Left ventricle myocardium inferior (tissue), 1 donor: ENCODE data around the gene VTI1A. TPM values are rescaled to one million over a fixed set of nuclear protein-coding genes. Genes with fewer than 3 reads are reported as not detected.

Experiments
- DNase-seq: peaks from one replicate; pipeline ENCODE4 v3.0.0-alpha.2; 2020
- H3K27ac ChIP-seq: fragments of 200-600 bp; replicated peaks from 2 replicates; pipeline ENCODE4 v1.8.0; 2021
- H3K27me3 ChIP-seq: fragments of 200-600 bp; 2 replicates; pipeline ENCODE4 v1.8.0; 2021; ENCODE audit warnings: low read depth
- H3K36me3 ChIP-seq: fragments of 200-600 bp; 2 replicates; pipeline ENCODE4 v1.8.0; 2021
- H3K4me1 ChIP-seq: fragments of 200-600 bp; 2 replicates; pipeline ENCODE4 v1.8.0; 2021
- H3K4me3 ChIP-seq: fragments of 200-600 bp; 2 replicates; pipeline ENCODE4 v1.8.0; 2021; ENCODE audit warnings: mild to moderate bottlenecking, moderate library complexity
- H3K9me3 ChIP-seq: fragments of 200-600 bp; replicated peaks from 2 replicates; pipeline ENCODE4 v1.8.0; 2021
- intact Hi-C: fragments of 100-400 bp; cut with micrococcal nuclease; formaldehyde crosslinking; loops from one replicate; pipeline ENCODE4 v1.11.0; 2022
- total RNA-seq: library from RNA; stranded (reverse); fragmentation: NEBNext Ultra II Directional; extraction: Animal tissue kit (Norgen Biotek cat#: 25700); gene quantifications from one replicate; pipeline ENCODE4 v1.2.1, GENCODE V29; 2021
- TF ChIP-seq, protein P1 (sequence below): fragments of 200-600 bp; IDR thresholded peaks from 2 replicates; pipeline ENCODE4 v1.8.0; 2021; ENCODE audit warnings: antibody characterized with exemption, mild to moderate bottlenecking, borderline replicate concordance
- donor health status: DM: no; HTN: yes; CAD: no; lungs with severe emphysema.

The VTI1A gene
- total RNA-seq, 1 donor from 2014 or later: 20.5 TPM

DNA sequence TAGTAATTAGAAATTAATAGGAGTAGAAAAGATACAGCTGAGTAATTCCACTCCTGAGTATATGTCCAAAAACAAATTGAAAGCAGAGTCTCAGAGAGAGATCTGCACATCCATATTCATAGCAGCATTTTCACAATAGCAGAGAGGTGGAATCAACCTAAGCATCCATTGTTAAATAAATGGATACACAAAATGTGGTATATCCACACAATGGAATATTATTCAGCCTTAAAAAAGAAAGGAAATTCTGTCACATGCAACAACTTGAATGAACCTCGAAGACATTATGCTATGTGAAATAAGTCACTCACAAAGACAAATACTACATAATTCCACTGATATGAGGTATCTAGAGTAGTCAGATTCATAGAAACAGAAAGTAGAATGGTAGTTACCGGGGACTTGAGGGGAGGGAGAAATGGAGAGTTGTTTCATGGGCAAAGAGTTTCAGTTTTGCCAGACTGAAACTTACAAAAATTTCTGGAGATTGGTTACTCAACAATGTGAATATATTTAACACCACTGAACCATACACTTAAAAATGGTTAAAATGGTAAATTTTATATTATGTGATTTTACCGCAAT, 18.4 kb downstream of the VTI1A start:
- TF ChIP-seq, protein P1, sequence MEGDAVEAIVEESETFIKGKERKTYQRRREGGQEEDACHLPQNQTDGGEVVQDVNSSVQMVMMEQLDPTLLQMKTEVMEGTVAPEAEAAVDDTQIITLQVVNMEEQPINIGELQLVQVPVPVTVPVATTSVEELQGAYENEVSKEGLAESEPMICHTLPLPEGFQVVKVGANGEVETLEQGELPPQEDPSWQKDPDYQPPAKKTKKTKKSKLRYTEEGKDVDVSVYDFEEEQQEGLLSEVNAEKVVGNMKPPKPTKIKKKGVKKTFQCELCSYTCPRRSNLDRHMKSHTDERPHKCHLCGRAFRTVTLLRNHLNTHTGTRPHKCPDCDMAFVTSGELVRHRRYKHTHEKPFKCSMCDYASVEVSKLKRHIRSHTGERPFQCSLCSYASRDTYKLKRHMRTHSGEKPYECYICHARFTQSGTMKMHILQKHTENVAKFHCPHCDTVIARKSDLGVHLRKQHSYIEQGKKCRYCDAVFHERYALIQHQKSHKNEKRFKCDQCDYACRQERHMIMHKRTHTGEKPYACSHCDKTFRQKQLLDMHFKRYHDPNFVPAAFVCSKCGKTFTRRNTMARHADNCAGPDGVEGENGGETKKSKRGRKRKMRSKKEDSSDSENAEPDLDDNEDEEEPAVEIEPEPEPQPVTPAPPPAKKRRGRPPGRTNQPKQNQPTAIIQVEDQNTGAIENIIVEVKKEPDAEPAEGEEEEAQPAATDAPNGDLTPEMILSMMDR: no peak
- Histone ChIP-seq H3K27ac (no peak overlapping the region), H3K27me3 (no peaks in the 10 kb centered on the region), H3K36me3 (peaks cover 42% of the 10 kb centered on the region), H3K4me3 (no peak overlapping the region), H3K4me1 (no peaks in the 10 kb centered on the region), H3K9me3 (no peaks in the 10 kb centered on the region)
- DNase-seq: no peak
- intact Hi-C loops: no loop called here

DNA sequence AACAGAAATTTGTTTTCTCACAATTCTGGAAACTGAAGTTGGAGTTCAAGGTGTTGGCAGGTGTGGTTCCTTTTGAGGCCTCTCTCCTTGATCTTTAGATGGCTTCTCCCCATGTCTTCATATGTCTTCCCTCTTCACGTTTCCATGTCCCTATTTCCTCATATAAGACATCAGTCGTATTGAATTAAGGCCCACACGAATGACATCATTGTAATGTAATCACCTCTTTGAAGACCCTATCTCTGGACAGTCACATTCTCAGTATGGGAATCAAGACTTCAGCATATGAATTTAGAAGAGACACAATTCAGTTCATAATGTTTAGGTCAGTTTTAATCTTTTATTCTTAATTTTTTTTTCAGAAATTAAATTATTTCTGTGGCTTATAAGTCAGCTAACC, 19.8 kb downstream of the VTI1A start:
- intact Hi-C loops: no loop called here
- Histone ChIP-seq H3K4me3 (no peak overlapping the region), H3K27ac (no peak overlapping the region), H3K4me1 (peaks cover 6% of the 10 kb centered on the region), H3K27me3 (no peaks in the 10 kb centered on the region), H3K36me3 (peaks cover 30% of the 10 kb centered on the region), H3K9me3 (no peaks in the 10 kb centered on the region)
- TF ChIP-seq, protein P1: no peak
- DNase-seq: no peak

DNA sequence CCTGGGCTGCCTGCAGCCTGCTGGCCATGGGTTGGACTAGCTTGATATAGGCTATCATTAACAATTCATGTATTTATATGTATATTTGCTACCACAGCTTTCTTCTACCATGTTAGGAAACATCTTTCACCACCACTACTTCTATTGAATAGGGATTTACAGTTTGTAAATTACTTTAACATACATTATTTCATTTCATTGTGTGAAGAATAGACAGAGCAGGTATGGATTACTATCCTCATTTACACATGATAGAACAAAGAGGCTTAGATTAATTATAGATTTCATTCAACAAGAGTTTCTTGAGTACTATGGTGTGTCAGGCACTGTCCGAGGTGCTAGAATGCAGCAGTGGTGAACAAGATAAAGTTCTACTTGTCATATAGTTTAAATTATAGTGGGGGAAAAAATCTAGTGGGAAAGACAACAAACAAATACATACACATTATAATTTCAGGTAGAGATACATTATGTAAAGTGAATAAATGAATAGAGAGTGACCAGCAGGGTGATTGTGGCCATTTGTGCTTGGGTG, 20.6 kb downstream of the VTI1A start:
- TF ChIP-seq, protein P1: no peak
- Histone ChIP-seq H3K27ac (no peak overlapping the region), H3K9me3 (no peaks in the 10 kb centered on the region), H3K27me3 (no peaks in the 10 kb centered on the region), H3K4me3 (no peak overlapping the region), H3K36me3 (peaks cover 30% of the 10 kb centered on the region), H3K4me1 (peaks cover 10% of the 10 kb centered on the region)
- DNase-seq: no peak
- intact Hi-C loops: no loop called here

DNA sequence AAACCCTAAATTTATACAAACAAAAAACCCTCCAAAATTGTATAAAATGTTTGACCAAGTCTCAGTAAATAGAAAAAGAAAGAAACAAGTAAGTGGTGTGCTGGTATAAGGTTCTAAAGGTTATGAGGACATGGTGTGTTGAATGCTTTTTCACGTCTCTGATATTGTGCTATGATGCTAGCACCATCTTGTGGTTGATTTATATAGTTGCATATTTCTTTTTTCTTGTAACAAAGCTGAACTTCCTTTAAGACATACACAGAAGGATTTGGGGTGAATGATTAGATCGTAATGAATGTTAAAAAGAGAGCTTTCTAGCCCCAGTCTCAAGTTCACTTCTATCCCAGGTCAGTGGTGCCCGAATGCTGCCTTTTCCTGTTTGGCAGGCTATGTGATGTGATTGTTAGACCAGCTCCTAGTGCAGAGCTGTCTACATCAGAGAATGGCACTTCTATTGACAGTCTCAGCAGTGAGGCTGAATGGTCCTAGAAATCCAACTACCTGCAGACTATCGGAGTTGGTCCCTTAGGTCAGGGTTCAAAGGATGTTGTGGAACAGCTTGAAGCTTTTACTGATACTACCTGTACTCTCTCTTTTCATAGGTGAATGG, 25.0 kb downstream of the VTI1A start:
- H3K36me3 ChIP-seq: peaks cover 2% of the 10 kb centered on the region
- H3K27ac ChIP-seq: no peak overlapping the region
- no peaks in the 10 kb centered on the region for H3K27me3 ChIP-seq
- no peaks in the 10 kb centered on the region for H3K9me3 ChIP-seq
- TF ChIP-seq, protein P1: peak; percentile 79
- intact Hi-C loops: no loop called here
- no peak for DNase-seq
- H3K4me1 ChIP-seq: peaks cover 13% of the 10 kb centered on the region
- no peak overlapping the region for H3K4me3 ChIP-seq

GRCh38 chr10:112475575-112476218, 28.7 kb downstream of the VTI1A start:
- intact Hi-C loops: no loop called here
- Histone ChIP-seq H3K36me3 (no peaks in the 10 kb centered on the region), H3K9me3 (no peaks in the 10 kb centered on the region), H3K4me1 (peaks cover 13% of the 10 kb centered on the region), H3K27ac (no peak overlapping the region), H3K27me3 (no peaks in the 10 kb centered on the region), H3K4me3 (no peak overlapping the region)
- DNase-seq: no peak
- TF ChIP-seq, protein P1: peak; percentile 49
